SK-N-MC (cell line): Measurements from ENCODE around the gene CD83.

Source experiments
- DNase-seq: peaks from one replicate; pipeline ENCODE4 v3.0.0-alpha.2; 2011; ENCODE audit warnings: low read depth, low spot score
- H3K27ac ChIP-seq: fragments of 200-600 bp; sonication (generic); 2 replicates; pipeline ENCODE4 v1.5.1; 2016; ENCODE audit warnings: mixed run types
- H3K36me3 ChIP-seq: fragments of 200-600 bp; sonication (generic); 2 replicates; pipeline ENCODE4 v1.6.1; 2017; ENCODE audit warnings: antibody characterized with exemption, low read length, mixed read lengths; ENCODE audit not compliant: insufficient read depth
- H3K4me3 ChIP-seq: fragments of 200-600 bp; sonication (generic); 2 replicates; pipeline ENCODE4 v1.5.1; 2016
- H3K9ac ChIP-seq: fragments of 200-600 bp; sonication (generic); 2 replicates; pipeline ENCODE4 v1.8.0; 2017; ENCODE audit warnings: mixed run types, mixed read lengths; ENCODE audit not compliant: insufficient read length
- H3K9me3 ChIP-seq: fragments of 200-600 bp; sonication (generic); 2 replicates; pipeline ENCODE4 v1.6.1; 2017; ENCODE audit warnings: low read depth, mild to moderate bottlenecking, antibody characterized with exemption, low read length, moderate library complexity, mixed read lengths
- EZH2 ChIP-seq: fragments of 200-600 bp; sonication (generic); IDR thresholded peaks from one replicate; pipeline ENCODE4 v1.6.1; 2017; ENCODE audit warnings: antibody characterized with exemption
- FOXP2 ChIP-seq: optimal IDR thresholded peaks from 2 replicates; pipeline ENCODE3; 2011; ENCODE audit warnings: mild to moderate bottlenecking, moderate library complexity; ENCODE audit not compliant: insufficient read depth; ENCODE audit errors: extremely low read length, control extremely low read depth
- POLR2AphosphoS5 ChIP-seq: IDR thresholded peaks from 2 replicates; pipeline ENCODE4 v1.6.1; 2012; ENCODE audit warnings: mild to moderate bottlenecking, low read depth, low read length, borderline replicate concordance

CD83 gene

DNA sequence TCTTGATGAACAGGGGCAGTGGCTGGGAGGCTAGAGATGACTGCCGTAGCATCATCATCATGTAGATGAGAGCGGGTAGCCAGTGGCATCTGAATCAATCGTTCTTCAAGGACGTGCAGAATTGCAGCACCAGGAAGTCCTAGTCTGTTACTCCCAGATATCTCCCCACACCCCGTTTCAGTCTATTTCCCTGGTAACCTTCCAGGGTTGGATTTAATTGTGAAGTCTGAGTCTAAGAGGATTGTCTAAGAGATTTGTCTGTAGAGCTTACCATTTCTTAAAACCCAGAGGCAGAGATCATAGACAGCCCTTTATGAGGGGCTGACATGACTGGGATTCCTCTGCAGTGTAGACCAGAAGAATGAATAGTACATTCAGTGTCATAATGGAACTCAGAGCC is 16.6 kb upstream of the CD83 start:
- no peak for DNase-seq
- TF ChIP-seq POLR2AphosphoS5, result no peak
- TF ChIP-seq EZH2, result no peak
- no peak for TF ChIP-seq FOXP2
- Histone ChIP-seq H3K27ac (no peak overlapping the region), H3K4me3 (no peak overlapping the region), H3K9me3 (no peaks in the 10 kb centered on the region), H3K36me3 (no peaks in the 10 kb centered on the region), H3K9ac (no peak overlapping the region)

- no peaks in the 10 kb centered on the region for H3K36me3 ChIP-seq
- H3K4me3 ChIP-seq, result no peak overlapping the region
- no peak overlapping the region for H3K9ac ChIP-seq
- no peak overlapping the region for H3K27ac ChIP-seq
- H3K9me3 ChIP-seq, result no peaks in the 10 kb centered on the region
- no peak for DNase-seq
- TF ChIP-seq POLR2AphosphoS5 (no peak), FOXP2 (no peak), EZH2 (no peak)
Observed at GRCh38 chr6:14102383-14102782, 15.2 kb upstream of the CD83 start.

GRCh38 chr6:14105547-14105946 is 12.0 kb upstream of the CD83 start:
- Histone ChIP-seq H3K9me3 (no peaks in the 10 kb centered on the region), H3K27ac (no peak overlapping the region), H3K4me3 (no peak overlapping the region), H3K9ac (no peak overlapping the region), H3K36me3 (no peaks in the 10 kb centered on the region)
- no peak for TF ChIP-seq POLR2AphosphoS5
- no peak for TF ChIP-seq FOXP2
- no peak for TF ChIP-seq EZH2
- no peak for DNase-seq

DNA sequence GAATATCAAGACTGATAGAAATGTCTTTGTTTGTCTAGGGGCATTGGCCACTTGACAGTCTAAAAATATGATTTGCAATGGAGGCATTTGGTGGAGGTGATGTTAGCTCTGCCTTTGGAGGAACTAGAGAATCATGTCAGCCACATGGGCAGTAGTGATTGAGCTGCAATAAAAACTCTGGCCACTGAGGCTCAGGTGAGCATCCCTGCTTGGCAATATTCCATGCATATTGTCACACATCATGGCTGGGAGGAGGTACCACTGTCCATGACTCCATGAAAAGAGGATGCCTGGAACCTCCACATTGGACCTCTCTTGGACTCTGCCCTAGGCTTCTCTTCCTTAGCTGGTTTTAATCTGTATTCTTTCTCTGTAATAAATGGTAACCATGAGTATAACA is 10.6 kb upstream of the CD83 start:
- Histone ChIP-seq H3K9ac (no peak overlapping the region), H3K9me3 (no peaks in the 10 kb centered on the region), H3K27ac (no peak overlapping the region), H3K36me3 (no peaks in the 10 kb centered on the region), H3K4me3 (no peak overlapping the region)
- no peak for TF ChIP-seq EZH2
- TF ChIP-seq POLR2AphosphoS5, result no peak
- no peak for TF ChIP-seq FOXP2
- no peak for DNase-seq

DNA sequence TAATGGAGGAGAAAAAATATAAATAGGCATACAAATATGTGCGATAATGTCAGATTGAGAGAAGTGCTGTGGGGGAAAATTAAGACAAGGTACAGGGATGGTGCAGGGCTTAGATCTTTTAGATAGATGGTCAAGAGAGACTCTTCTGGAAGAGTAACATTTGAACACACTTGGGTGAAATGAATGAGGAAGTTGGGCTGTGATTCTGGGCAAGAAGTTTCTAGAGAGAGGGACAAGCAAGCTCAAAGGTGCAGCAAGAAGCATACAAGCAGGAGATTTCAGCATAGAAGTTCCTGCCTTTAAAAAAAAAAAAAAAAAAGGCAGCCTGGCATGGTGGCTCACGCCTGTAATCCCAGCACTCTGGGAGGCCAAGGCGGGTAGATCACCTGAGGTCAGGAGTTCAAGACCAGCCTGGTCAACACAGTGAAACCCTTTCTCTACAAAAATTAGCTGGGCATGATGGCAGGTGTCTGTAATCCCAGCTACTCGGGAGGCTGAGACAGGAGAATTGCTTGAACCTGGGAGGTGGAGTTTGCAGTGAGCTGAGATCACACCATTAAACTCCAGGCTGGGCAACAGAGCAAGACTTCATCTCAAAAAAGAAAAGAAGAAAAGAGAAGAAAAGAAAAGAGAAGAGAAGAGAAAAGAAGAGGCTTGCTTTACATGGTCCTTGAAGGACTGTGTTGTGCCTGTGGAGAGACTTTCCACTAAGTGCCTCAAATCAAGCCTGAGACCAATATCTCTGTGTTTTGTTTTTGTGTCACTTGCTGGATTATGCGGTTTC is 9.7 kb upstream of the CD83 start:
- no peaks in the 10 kb centered on the region for H3K9me3 ChIP-seq
- H3K36me3 ChIP-seq, result no peaks in the 10 kb centered on the region
- no peak for DNase-seq
- H3K4me3 ChIP-seq, result no peak overlapping the region
- TF ChIP-seq FOXP2 (no peak), POLR2AphosphoS5 (no peak), EZH2 (no peak)
- no peak overlapping the region for H3K27ac ChIP-seq
- no peak overlapping the region for H3K9ac ChIP-seq

DNA sequence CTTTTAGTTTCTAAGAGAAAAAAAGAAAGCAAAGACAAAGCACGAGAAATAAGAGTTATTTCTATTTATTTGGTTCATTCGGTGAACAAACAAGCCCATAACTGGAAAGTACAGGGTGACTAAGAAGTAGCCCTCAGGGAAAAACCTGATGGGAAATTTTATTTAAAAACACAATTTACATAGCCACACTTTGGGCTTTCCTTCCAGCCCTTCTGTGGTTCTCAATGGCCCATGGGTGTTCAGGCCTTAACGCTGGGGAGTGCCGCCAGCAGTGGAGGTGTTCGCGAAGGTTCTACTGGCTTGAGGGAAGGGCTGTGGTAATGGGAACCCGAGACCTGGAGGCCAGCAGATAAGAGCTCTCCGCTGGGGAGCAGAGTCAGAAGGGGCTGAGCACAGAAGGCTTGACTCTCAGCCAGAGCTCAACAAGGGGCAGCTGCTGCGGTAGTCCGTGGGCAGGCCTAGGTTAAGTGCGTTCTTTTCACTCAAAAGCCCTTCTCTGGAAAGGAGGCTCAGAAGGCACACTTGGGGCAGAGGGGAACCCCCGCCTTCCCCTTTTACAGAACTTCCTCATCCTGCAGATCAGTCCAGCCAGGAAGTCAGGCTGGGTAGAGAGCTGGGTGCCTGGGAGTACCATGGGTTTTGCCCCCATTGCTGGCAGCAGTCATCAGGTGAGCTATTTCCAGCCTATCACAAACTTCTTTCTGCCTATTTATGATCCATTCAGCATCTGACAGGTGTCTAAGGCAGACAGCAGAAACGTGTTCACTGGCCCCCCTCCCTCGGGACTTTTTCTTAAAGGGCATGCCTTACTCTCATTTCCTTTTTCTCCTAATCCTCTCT is 8.8 kb upstream of the CD83 start:
- Histone ChIP-seq H3K9ac (peak overlapping the region; percentile 6), H3K36me3 (no peaks in the 10 kb centered on the region), H3K27ac (no peak overlapping the region), H3K4me3 (no peak overlapping the region), H3K9me3 (no peaks in the 10 kb centered on the region)
- DNase-seq, result no peak
- TF ChIP-seq POLR2AphosphoS5 (no peak), FOXP2 (no peak), EZH2 (no peak)

DNA sequence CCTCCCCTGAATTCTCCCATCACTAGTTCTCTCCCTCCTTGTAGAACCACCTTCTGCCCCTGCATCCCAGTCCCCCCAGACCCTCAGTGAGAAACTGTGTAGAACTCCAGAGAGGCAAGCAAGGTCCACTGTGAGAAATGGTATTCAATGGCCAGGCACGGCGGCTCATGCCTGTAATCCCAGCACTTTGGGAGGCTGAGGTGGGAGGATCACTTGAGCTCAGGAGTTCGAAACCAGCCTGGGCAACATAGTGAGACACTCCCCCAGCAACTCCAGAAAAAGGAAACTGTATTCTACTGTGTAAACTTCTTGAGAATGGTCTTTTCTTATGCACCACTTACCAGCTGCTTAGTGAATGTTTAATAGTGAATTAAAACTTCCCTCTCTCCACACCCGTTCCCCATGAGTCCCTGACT is 8.2 kb upstream of the CD83 start:
- TF ChIP-seq EZH2, result no peak
- TF ChIP-seq FOXP2, result no peak
- no peak for TF ChIP-seq POLR2AphosphoS5
- Histone ChIP-seq H3K9me3 (no peaks in the 10 kb centered on the region), H3K9ac (no peak overlapping the region), H3K36me3 (no peaks in the 10 kb centered on the region), H3K4me3 (no peak overlapping the region), H3K27ac (no peak overlapping the region)
- no peak for DNase-seq

- Histone ChIP-seq H3K27ac (no peak overlapping the region), H3K9ac (no peak overlapping the region), H3K9me3 (no peaks in the 10 kb centered on the region), H3K4me3 (no peak overlapping the region), H3K36me3 (no peaks in the 10 kb centered on the region)
- DNase-seq, result no peak
- TF ChIP-seq FOXP2 (no peak), EZH2 (no peak)
Observed at GRCh38 chr6:14110001-14110818, 7.4 kb upstream of the CD83 start.
